ENCODE data around the gene ZNF652. TPM values are rescaled to one million over a fixed set of nuclear protein-coding genes. Genes with fewer than 3 reads are reported as not detected.
"Not testable (repeated sequence)": the region's sequence is repeated elsewhere in the genome, so short reads cannot be mapped to it uniquely, and the experiment has no call there.

The ZNF652 gene
- total and polyA plus RNA-seq, 8 donors: 27.8 to 46.8 (median 30.8) TPM

- ATAC-seq (peak; percentile 55), DNase-seq (peak in 1 of 4 donors; percentile 52)
- Histone ChIP-seq H3K4me1 (peaks cover 0 to 64% of the 10 kb centered on the region in 2 donors), H3K4me3 (peak overlapping the region in 1 of 2 donors; percentile 28), H3K36me3 (no peaks in the 10 kb centered on the region), H3K27ac (peak overlapping the region; percentile 65 to 97), H3K9me3 (no peaks in the 10 kb centered on the region), H3K27me3 (no peaks in the 10 kb centered on the region)
- intact Hi-C loops (cut with DNase I): no loop called here
- no peak for TF ChIP-seq CTCF (IDR thresholded peaks at IDR 0.05)
Observed at GRCh38 chr17:49390548-49391324, 28.7 kb upstream of the ZNF652 start.

GRCh38 chr17:49389514-49390347 is 27.7 kb upstream of the ZNF652 start:
- not testable (repeated sequence) for H3K4me3 ChIP-seq, H3K36me3 ChIP-seq, H3K9me3 ChIP-seq, ATAC-seq, DNase-seq, H3K27me3 ChIP-seq
- peak overlapping the region; percentile 65 to 97 for H3K27ac ChIP-seq
- H3K4me1 ChIP-seq: peaks cover 0 to 58% of the 10 kb centered on the region in 2 donors
- intact Hi-C loops (cut with DNase I): loop anchor here in 1 of 2 donors (10.0 kb wide), 1 partner anchor 75 kb away; no protein-coding TSS in a partner anchor

GRCh38 chr17:49388692-49389513 is 26.9 kb upstream of the ZNF652 start:
- H3K4me1 ChIP-seq: peaks cover 0 to 50% of the 10 kb centered on the region in 2 donors
- H3K9me3 ChIP-seq: no peaks in the 10 kb centered on the region
- no peak for TF ChIP-seq CTCF (IDR thresholded peaks at IDR 0.05)
- no peak overlapping the region for H3K4me3 ChIP-seq
- peak overlapping the region in 1 of 2 donors; percentile 97 for H3K27ac ChIP-seq
- no peak for DNase-seq
- no peak for ATAC-seq
- intact Hi-C loops (cut with DNase I): loop anchor here in 1 of 2 donors (10.0 kb wide), 1 partner anchor 74 kb away; no protein-coding TSS in a partner anchor
- no peaks in the 10 kb centered on the region for H3K27me3 ChIP-seq
- no peaks in the 10 kb centered on the region for H3K36me3 ChIP-seq

GRCh38 chr17:49388290-49388640 is 26.2 kb upstream of the ZNF652 start:
- intact Hi-C loops (cut with DNase I): loop anchor here in 1 of 2 donors (10.0 kb wide), 1 partner anchor 73 kb away; no protein-coding TSS in a partner anchor

More at GRCh38 chr17:49388290-49388640, 26.2 kb upstream of the ZNF652 start:
- Histone ChIP-seq H3K27me3 (no peaks in the 10 kb centered on the region), H3K4me3 (no peak overlapping the region), H3K36me3 (no peaks in the 10 kb centered on the region), H3K4me1 (peaks cover 0 to 43% of the 10 kb centered on the region in 2 donors), H3K27ac (peak overlapping the region in 1 of 2 donors; percentile 97), H3K9me3 (no peaks in the 10 kb centered on the region)
- TF ChIP-seq CTCF (IDR thresholded peaks at IDR 0.05): no peak
- DNase-seq (no peak), ATAC-seq (no peak)

Data from left lung (tissue), 10 donors.